ENCODE data around the gene EIF3I.

GRCh38 chr1:32179443-32180185, 42.6 kb upstream of the EIF3I start, which contains the start of gene TXLNA:
- TF ChIP-seq EP300 (IDR thresholded peaks at IDR 0.05) (peak; percentile 78 to 89), CTCF (IDR thresholded peaks at IDR 0.05) (peak in 2 of 5 experiments; percentile 45 to 46), POLR2A (IDR thresholded peaks at IDR 0.05) (peak; percentile 50 to 56)

Measured in tibial nerve (tissue), 4 donors.